Activated naive CD8-positive, alpha-beta T cell treated with anti-CD3 and anti-CD28 coated beads, Interleukin-2, amount 50 U/mL, for 16 hours (primary cell): Measurements from ENCODE around the gene GTPBP1.
A peak's percentile ranks its signal among the peaks of the same experiment; 100 is the strongest.

ENCODE experiments used
- DNase-seq: peaks from one replicate; pipeline ENCODE4 v3.0.0-alpha.2; 2020; ENCODE audit warnings: low read depth, low spot score

GTPBP1 gene

GRCh38 chr22:38739300-38740055, 33.7 kb downstream of the GTPBP1 start:
- DNase-seq = no peak

- DNase-seq = no peak
Measured at GRCh38 chr22:38740116-38740723, 34.5 kb downstream of the GTPBP1 start.

GRCh38 chr22:38740754-38741153, 35.0 kb downstream of the GTPBP1 start:
- DNase-seq = no peak

- no peak for DNase-seq
Measured at GRCh38 chr22:38741166-38741565, 35.4 kb downstream of the GTPBP1 start.

GRCh38 chr22:38741576-38741975, 35.8 kb downstream of the GTPBP1 start:
- no peak for DNase-seq

GRCh38 chr22:38742176-38742942, 36.6 kb downstream of the GTPBP1 start:
- DNase-seq = no peak

- DNase-seq = no peak
Measured at GRCh38 chr22:38744981-38745380, 39.2 kb downstream of the GTPBP1 start.

GRCh38 chr22:38745676-38746460, 40.1 kb downstream of the GTPBP1 start:
- DNase-seq = no peak

- no peak for DNase-seq
Measured at GRCh38 chr22:38748487-38749136, 42.9 kb downstream of the GTPBP1 start.

- DNase-seq = no peak
Measured at GRCh38 chr22:38750104-38750503, 44.4 kb downstream of the GTPBP1 start.

GRCh38 chr22:38750638-38751037, 44.9 kb downstream of the GTPBP1 start:
- no peak for DNase-seq

GRCh38 chr22:38751066-38751421, 45.3 kb downstream of the GTPBP1 start:
- no peak for DNase-seq

GRCh38 chr22:38751422-38752346, 45.9 kb downstream of the GTPBP1 start:
- DNase-seq = no peak

- no peak for DNase-seq
Measured at GRCh38 chr22:38753948-38754750, 48.4 kb downstream of the GTPBP1 start.

GRCh38 chr22:38754751-38755154, 49.0 kb downstream of the GTPBP1 start:
- no peak for DNase-seq

- no peak for DNase-seq
Measured at GRCh38 chr22:38755155-38755910, 49.6 kb downstream of the GTPBP1 start.

GRCh38 chr22:38755911-38756532, 50.3 kb downstream of the GTPBP1 start, which contains the start of gene SUN2:
TSS of gene SUN2 (minus strand) at chr22:38755998. CDS start at chr22:38752628, 3,370 bp downstream.
- peak; percentile 83 for DNase-seq
